OCI-LY1 (cell line): ENCODE measurements around the gene SOX18.

Experiments used
- H2AFZ ChIP-seq: fragments of 200-600 bp; sonication (generic), shearing (Covaris generic); 2 replicates; pipeline ENCODE4 v1.6.0; 2014; ENCODE audit warnings: antibody characterized with exemption, mild to moderate bottlenecking, low read length
- H3F3A ChIP-seq: fragments of 200-600 bp; sonication (generic), shearing (Covaris generic); 2 replicates; pipeline ENCODE4 v1.6.0; 2014; ENCODE audit warnings: mild to moderate bottlenecking, antibody characterized with exemption, low read length, moderate library complexity; ENCODE audit not compliant: insufficient read depth
- H3K27ac ChIP-seq: fragments of 200-600 bp; sonication (generic); 2 replicates; pipeline ENCODE4 v1.5.1; 2014; ENCODE audit warnings: low read length, mixed run types, mild to moderate bottlenecking, low read depth; ENCODE audit not compliant: poor library complexity, severe bottlenecking
- H3K27me3 ChIP-seq: fragments of 200-600 bp; sonication (generic); 2 replicates; pipeline ENCODE4 v1.6.0; 2014; ENCODE audit warnings: antibody characterized with exemption, mild to moderate bottlenecking, low read length, moderate library complexity; ENCODE audit not compliant: insufficient read depth
- H3K36me3 ChIP-seq: fragments of 200-600 bp; sonication (generic); 2 replicates; pipeline ENCODE4 v1.6.1; 2014; ENCODE audit warnings: mild to moderate bottlenecking, antibody characterized with exemption, low read length, moderate library complexity, mixed read lengths; ENCODE audit not compliant: insufficient read depth
- H3K4me1 ChIP-seq: fragments of 200-600 bp; sonication (generic); 2 replicates; pipeline ENCODE4 v1.5.1; 2014; ENCODE audit warnings: mild to moderate bottlenecking, low read length, moderate library complexity; ENCODE audit not compliant: insufficient read depth, severe bottlenecking
- H3K4me2 ChIP-seq: fragments of 200-600 bp; sonication (generic), shearing (Covaris generic); 2 replicates; pipeline ENCODE4 v1.6.1; 2014; ENCODE audit warnings: low read length
- H3K4me3 ChIP-seq: fragments of 200-600 bp; sonication (generic); 2 replicates; pipeline ENCODE4 v1.5.1; 2014; ENCODE audit warnings: low read length, low read depth, mild to moderate bottlenecking, mixed read lengths; ENCODE audit not compliant: poor library complexity, severe bottlenecking
- H3K79me2 ChIP-seq: fragments of 200-600 bp; shearing (Covaris generic); 2 replicates; pipeline ENCODE4 v1.6.1; 2016; ENCODE audit warnings: mixed run types, low read length, mixed read lengths; ENCODE audit not compliant: insufficient read depth
- H3K9ac ChIP-seq: fragments of 200-600 bp; sonication (generic), shearing (Covaris generic); 2 replicates; pipeline ENCODE4 v1.6.1; 2014; ENCODE audit warnings: mild to moderate bottlenecking, low read length, mixed read lengths
- H3K9me2 ChIP-seq: fragments of 200-600 bp; sonication (generic), shearing (Covaris generic); 2 replicates; pipeline ENCODE4 v1.6.1; 2014; ENCODE audit warnings: low read depth, mild to moderate bottlenecking, low read length, mixed read lengths
- H3K9me3 ChIP-seq: fragments of 200-600 bp; shearing (Covaris generic); 2 replicates; pipeline ENCODE4 v1.6.1; 2014; ENCODE audit warnings: low read length, mixed read lengths
- H4K20me1 ChIP-seq: fragments of 200-600 bp; sonication (generic), shearing (Covaris generic); 2 replicates; pipeline ENCODE4 v1.6.0; 2016; ENCODE audit warnings: mild to moderate bottlenecking, low read length; ENCODE audit not compliant: insufficient read depth
- EZH2 ChIP-seq: fragments of 200-600 bp; sonication (generic), shearing (Covaris generic); IDR thresholded peaks from 2 replicates; pipeline ENCODE4 v1.8.0; 2017; ENCODE audit warnings: borderline replicate concordance, mixed run types, mild to moderate bottlenecking, antibody characterized with exemption, low read length, moderate library complexity, mixed read lengths
- TF ChIP-seq, protein P1 (sequence below): fragments of 200-600 bp; sonication (generic), shearing (Covaris generic); IDR thresholded peaks from 2 replicates; pipeline ENCODE4 v1.5.1; 2017; ENCODE audit warnings: mild to moderate bottlenecking, antibody characterized with exemption, low read length, moderate library complexity, mixed read lengths

The SOX18 gene

DNA sequence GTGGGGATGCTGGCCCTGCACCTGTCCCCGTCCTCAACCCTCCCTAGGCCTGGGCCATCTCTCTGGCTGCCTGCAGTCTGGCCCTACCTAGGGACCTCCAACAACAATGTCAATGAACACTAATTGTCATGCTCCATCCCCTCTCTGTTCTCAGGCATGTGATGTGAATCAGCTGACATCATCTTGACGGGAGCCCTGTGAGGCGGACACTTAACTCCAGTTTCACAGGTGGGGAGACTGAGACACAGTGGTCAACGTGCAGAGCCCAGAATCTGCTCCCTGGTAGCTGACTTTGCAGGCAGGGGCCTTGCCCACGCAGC, 12.8 kb upstream of the SOX18 start:
- H3K4me1 ChIP-seq: peaks cover 41% of the 10 kb centered on the region
- no peak overlapping the region for H3K27ac ChIP-seq
- no peaks in the 10 kb centered on the region for H4K20me1 ChIP-seq
- no peaks in the 10 kb centered on the region for H3K36me3 ChIP-seq
- no peaks in the 10 kb centered on the region for H3K9me3 ChIP-seq
- H3K9me2 ChIP-seq: no peaks in the 10 kb centered on the region
- H3K4me2 ChIP-seq: peak overlapping the region; percentile 98
- peak overlapping the region; percentile 79; the same call in 1 of the 2 replicates for H3K9ac ChIP-seq
- no peak for TF ChIP-seq EZH2
- TF ChIP-seq, protein P1, sequence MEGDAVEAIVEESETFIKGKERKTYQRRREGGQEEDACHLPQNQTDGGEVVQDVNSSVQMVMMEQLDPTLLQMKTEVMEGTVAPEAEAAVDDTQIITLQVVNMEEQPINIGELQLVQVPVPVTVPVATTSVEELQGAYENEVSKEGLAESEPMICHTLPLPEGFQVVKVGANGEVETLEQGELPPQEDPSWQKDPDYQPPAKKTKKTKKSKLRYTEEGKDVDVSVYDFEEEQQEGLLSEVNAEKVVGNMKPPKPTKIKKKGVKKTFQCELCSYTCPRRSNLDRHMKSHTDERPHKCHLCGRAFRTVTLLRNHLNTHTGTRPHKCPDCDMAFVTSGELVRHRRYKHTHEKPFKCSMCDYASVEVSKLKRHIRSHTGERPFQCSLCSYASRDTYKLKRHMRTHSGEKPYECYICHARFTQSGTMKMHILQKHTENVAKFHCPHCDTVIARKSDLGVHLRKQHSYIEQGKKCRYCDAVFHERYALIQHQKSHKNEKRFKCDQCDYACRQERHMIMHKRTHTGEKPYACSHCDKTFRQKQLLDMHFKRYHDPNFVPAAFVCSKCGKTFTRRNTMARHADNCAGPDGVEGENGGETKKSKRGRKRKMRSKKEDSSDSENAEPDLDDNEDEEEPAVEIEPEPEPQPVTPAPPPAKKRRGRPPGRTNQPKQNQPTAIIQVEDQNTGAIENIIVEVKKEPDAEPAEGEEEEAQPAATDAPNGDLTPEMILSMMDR: no peak
- no peaks in the 10 kb centered on the region for H3K79me2 ChIP-seq
- no peaks in the 10 kb centered on the region for H3F3A ChIP-seq
- H2AFZ ChIP-seq: no peak overlapping the region
- H3K27me3 ChIP-seq: no peaks in the 10 kb centered on the region; the same call in 1 of the 2 replicates
- peak overlapping the region; percentile 78 for H3K4me3 ChIP-seq

DNA sequence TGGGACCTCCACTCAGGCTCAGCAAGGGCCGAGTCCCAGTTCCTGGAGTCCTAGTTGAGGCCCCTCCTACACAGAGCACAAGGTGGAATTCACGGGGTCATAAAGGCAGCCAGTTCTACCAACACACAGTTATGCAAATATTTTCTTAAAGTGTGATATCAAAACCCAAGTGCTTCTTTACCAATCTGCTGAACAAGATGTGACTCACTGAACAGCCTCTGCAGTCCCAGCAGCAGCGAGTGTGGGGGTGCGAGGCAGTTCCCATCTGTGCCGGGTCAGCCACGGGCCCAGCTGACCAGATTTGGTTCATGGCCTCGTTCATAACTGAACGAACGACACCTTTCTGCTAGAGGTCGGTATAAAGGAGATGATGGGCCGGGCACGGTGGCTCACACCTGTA, 9.1 kb upstream of the SOX18 start:
- Histone ChIP-seq H2AFZ (no peak overlapping the region), H3K27me3 (peaks cover 11% of the 10 kb centered on the region), H3K9me3 (no peaks in the 10 kb centered on the region), H3K9ac (no peak overlapping the region), H3K4me2 (no peak overlapping the region), H3K36me3 (no peaks in the 10 kb centered on the region), H3K9me2 (no peaks in the 10 kb centered on the region), H3F3A (no peaks in the 10 kb centered on the region), H3K79me2 (no peaks in the 10 kb centered on the region), H3K4me1 (peaks cover 25% of the 10 kb centered on the region), H3K27ac (no peak overlapping the region), H3K4me3 (no peak overlapping the region), H4K20me1 (no peaks in the 10 kb centered on the region)
- no peak for TF ChIP-seq EZH2
- TF ChIP-seq, protein P1: no peak

DNA sequence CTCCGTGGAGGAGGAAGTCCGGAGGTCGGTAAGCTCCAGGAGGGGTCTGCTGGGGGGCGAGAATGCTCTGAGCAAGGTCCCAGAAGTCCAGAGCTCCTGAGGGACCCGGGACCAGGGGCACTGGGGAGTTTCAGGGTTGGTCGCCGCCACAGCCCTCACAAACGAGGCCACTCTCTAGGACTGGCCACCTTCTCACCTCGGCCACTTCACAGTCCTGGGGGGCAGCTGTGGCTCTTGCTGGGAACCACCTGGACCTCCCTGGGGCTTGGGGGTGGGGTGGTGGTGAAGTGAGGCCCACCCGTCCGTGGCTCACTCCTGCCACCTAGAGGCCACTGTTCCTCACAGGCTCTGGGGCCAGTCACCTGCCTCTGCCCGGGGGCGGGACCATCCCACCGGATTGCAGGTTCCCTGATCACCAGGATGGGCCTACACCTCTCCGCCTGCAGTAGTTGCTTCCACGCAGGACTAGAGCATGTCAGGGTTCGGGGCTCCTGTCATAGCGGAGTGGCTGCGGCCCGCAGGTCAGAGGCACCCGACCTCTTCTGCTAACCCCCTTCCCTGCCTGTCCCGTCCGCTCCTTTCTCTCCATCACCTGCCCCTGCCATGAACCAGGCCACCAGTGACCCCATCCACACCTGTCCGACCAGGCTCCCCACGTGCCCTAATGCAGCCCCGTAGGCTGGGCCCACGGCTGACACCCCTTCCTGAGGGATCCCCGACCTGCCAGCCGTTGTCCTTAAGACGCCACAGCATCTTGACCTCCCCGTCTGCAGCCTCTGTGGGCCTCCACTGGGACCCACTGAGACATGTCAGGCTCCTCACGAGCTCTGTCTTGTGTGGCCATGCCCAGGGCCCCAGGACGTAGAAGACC, 8.4 kb upstream of the SOX18 start:
- H3K27ac ChIP-seq: no peak overlapping the region
- H3K9me3 ChIP-seq: no peaks in the 10 kb centered on the region
- H4K20me1 ChIP-seq: no peaks in the 10 kb centered on the region
- no peaks in the 10 kb centered on the region for H3F3A ChIP-seq
- H3K79me2 ChIP-seq: no peaks in the 10 kb centered on the region
- H3K4me1 ChIP-seq: peaks cover 23% of the 10 kb centered on the region
- H3K27me3 ChIP-seq: peaks cover 16% of the 10 kb centered on the region
- no peaks in the 10 kb centered on the region for H3K36me3 ChIP-seq
- TF ChIP-seq, protein P1: peak; percentile 85
- no peak for TF ChIP-seq EZH2
- H3K4me2 ChIP-seq: no peak overlapping the region; the same call in 1 of the 2 replicates
- no peak overlapping the region for H2AFZ ChIP-seq
- no peak overlapping the region for H3K4me3 ChIP-seq
- H3K9ac ChIP-seq: no peak overlapping the region
- H3K9me2 ChIP-seq: no peaks in the 10 kb centered on the region
